Kidney epithelial cell (primary cell): ENCODE results near the gene RNF213. TPM values are rescaled to one million over a fixed set of nuclear protein-coding genes. Genes with fewer than 3 reads are reported as not detected.

Experiments used
- DNase-seq: peaks from one replicate; pipeline ENCODE4 v3.0.0-alpha.2; 2010; ENCODE audit warnings: low read depth
- H3K27me3 ChIP-seq: 2 replicates; pipeline ENCODE4 v1.6.0; 2011; ENCODE audit warnings: low read length; ENCODE audit not compliant: control insufficient read depth, insufficient read depth
- H3K36me3 ChIP-seq: 2 replicates; pipeline ENCODE4 v1.5.1; 2011; ENCODE audit warnings: low read length; ENCODE audit not compliant: control insufficient read depth, insufficient read depth
- H3K4me3 ChIP-seq: 2 replicates; pipeline ENCODE4 v1.5.1; 2011; ENCODE audit warnings: low read depth, mild to moderate bottlenecking, control low read depth, low read length
- total RNA-seq: library from RNA; depleted of rRNA; stranded (reverse); fragments of >200 nt; gene quantifications from 2 replicates; pipeline ENCODE4 v1.2.3, GENCODE V29; 2015
- TF ChIP-seq, protein P1 (sequence below): IDR thresholded peaks from 2 replicates; pipeline ENCODE4 v1.5.1; 2011; ENCODE audit warnings: mild to moderate bottlenecking, moderate library complexity, low read length, control low read depth, inconsistent platforms; ENCODE audit not compliant: insufficient read depth, poor library complexity, severe bottlenecking

RNF213 gene
- total RNA-seq, 1 donor from 2014 or later = 111 TPM

DNA sequence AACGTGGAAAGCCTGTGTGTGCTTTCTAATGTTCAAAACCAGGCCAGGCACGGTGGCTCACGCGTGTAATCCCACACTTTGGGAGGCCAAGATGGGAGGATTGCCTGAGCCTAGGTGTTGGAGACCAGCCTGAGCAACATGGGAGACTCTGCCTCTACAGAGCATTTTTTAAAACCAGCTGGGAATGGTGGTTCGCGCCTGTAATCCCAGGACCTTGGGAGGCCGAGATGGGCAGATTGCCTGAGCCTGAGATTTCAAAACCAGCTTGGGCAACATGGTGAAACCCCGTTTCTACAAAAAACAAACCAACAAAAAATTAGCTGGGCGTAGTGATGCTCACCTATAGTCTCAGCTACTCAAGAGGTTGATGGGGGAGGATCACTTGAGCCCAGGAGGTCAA lies 26.4 kb downstream of the RNF213 start:
- no peak for DNase-seq
- no peak overlapping the region for H3K4me3 ChIP-seq
- no peaks in the 10 kb centered on the region for H3K27me3 ChIP-seq
- TF ChIP-seq, protein P1, sequence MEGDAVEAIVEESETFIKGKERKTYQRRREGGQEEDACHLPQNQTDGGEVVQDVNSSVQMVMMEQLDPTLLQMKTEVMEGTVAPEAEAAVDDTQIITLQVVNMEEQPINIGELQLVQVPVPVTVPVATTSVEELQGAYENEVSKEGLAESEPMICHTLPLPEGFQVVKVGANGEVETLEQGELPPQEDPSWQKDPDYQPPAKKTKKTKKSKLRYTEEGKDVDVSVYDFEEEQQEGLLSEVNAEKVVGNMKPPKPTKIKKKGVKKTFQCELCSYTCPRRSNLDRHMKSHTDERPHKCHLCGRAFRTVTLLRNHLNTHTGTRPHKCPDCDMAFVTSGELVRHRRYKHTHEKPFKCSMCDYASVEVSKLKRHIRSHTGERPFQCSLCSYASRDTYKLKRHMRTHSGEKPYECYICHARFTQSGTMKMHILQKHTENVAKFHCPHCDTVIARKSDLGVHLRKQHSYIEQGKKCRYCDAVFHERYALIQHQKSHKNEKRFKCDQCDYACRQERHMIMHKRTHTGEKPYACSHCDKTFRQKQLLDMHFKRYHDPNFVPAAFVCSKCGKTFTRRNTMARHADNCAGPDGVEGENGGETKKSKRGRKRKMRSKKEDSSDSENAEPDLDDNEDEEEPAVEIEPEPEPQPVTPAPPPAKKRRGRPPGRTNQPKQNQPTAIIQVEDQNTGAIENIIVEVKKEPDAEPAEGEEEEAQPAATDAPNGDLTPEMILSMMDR = no peak
- peaks cover 1% of the 10 kb centered on the region for H3K36me3 ChIP-seq

DNA sequence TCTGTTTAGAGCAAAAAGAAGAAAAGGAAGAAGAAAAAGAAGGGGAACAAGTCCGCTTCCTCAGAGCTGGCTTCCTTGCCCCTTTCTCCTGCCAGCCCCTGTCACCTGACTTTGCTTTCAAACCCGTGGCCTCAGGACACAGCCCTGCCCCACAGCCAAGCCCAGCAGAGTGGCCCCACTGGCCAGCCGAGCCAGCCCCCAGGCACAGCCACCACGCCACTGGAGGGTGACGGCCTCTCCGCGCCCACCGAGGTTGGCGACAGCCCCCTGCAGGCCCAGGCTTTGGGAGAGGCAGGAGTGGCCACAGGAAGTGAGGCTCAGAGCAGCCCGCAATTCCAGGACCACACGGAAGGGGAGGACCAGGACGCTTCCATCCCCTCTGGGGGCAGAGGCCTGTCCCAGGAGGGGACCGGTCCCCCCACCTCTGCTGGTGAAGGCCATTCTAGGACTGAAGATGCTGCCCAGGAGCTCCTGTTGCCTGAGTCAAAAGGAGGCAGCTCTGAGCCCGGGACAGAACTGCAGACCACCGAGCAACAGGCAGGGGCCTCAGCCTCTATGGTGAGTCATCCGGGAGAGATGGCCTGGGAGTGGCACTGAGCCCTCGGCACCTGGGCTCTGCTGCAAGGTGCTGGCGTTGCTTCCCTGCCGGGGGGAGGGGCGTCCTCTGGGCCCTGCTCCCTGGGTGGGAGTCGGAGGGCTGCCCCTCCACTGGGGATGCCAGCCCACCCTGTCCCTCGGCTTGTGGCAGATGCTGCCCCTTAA lies 27.3 kb downstream of the RNF213 start:
- TF ChIP-seq, protein P1 = no peak
- DNase-seq = no peak
- no peak overlapping the region for H3K4me3 ChIP-seq
- H3K36me3 ChIP-seq = peaks cover 1% of the 10 kb centered on the region
- no peaks in the 10 kb centered on the region for H3K27me3 ChIP-seq

DNA sequence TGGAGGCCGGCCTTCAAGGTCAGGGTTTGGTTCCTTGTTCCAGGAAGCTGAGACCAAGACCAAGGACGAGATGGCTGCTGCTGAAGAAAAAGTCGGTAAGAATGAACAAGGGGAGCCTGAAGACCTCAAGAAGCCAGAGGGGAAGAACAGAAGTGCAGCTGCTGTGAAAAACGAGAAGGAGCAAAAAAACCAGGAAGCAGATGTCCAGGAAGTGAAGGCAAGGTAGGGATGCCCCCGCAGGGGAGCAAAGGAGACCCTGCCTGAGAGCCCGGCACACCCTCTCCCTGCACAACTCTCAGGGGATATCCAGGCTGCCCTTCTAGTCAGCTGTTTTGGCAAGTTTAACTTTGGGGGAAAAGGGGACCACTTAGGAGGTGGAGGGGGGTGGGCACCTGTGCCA lies 29.0 kb downstream of the RNF213 start:
- Histone ChIP-seq H3K36me3 (peaks cover 1% of the 10 kb centered on the region), H3K4me3 (no peak overlapping the region), H3K27me3 (no peaks in the 10 kb centered on the region)
- no peak for DNase-seq
- TF ChIP-seq, protein P1 = no peak

DNA sequence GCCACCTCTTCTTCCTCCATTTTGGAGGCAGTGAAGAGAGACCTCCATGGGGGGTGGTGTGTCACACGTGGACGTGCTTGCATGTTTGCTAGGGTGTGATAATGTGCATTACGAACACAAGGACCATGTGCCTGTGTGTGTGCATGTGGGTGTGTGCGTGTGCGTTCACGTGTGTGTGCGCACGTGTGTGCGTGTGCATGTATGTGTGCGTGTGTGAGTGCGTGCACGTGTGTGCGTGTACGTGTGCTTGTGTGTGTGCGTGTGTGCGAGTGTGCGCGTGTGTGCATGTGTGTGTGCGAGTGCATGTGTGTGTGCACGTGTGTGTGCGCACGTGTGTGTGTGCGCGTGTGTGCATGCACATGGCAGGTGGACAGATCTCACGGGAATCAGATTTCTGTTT lies 29.5 kb downstream of the RNF213 start:
- DNase-seq = no peak
- no peaks in the 10 kb centered on the region for H3K27me3 ChIP-seq
- H3K4me3 ChIP-seq = no peak overlapping the region
- H3K36me3 ChIP-seq = peaks cover 5% of the 10 kb centered on the region
- TF ChIP-seq, protein P1 = no peak

DNA sequence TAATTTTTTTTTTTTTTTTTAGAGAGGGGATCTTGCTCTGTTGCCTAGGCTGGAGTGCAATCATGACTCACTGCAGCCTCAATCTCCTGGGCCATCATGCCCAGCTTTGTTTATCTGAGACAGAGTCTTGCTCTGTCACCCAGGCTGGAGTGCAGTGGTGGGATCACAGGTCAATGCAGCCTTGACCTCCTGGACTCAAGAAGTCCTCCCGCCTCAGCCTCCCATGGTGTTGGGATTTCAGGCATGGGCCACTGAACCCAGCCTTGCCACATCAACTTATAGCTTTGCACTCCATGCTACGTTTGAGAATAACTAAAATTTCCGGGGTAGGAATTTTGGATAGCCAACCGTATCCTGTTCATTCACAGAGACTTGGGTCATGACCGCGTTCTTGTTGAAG lies 30.6 kb downstream of the RNF213 start:
- peaks cover 8% of the 10 kb centered on the region for H3K36me3 ChIP-seq
- H3K4me3 ChIP-seq = no peak overlapping the region
- H3K27me3 ChIP-seq = no peaks in the 10 kb centered on the region
- TF ChIP-seq, protein P1 = no peak
- no peak for DNase-seq

DNA sequence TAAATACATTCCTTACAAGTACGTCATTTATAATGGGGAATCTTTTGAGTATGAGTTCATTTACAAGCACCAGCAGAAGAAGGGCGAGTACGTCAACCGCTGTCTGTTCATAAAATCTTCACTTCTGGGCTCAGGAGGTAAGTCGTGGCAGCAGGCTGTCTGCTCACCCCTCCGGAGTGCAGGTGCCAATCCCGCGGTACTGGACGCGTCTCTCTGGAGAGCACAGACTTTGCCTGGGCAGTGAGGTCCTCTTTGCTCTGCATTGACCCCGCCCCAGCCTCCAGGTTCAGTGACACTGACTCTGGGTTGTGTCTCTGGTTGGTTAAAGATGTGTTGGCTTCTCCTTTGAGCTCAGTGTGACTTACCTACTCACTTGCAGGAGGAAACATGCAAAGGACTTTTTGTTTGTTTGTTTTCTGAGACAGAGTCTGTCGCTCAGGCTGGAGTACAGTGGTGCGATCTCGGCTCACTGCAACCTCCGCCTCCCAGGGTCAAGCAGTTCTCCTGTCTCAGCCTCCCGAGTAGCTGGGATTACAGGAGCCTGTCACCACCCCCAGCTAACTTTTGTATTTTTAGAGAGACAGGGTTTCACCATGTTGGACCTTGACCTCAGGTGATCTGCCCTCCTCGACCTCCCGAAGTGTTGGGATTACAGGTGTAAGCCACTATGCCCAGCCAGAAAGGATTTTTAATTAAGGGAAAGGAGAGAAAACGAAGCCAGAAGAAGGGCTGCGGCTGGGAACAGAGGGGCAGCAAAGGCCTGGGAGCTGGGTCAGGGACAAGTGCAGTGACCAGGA lies 31.2 kb downstream of the RNF213 start:
- H3K4me3 ChIP-seq = no peak overlapping the region
- peaks cover 6% of the 10 kb centered on the region for H3K36me3 ChIP-seq
- no peaks in the 10 kb centered on the region for H3K27me3 ChIP-seq
- TF ChIP-seq, protein P1 = no peak
- no peak for DNase-seq
